ENCODE results near the gene ARL14EP. TPM values are rescaled to one million over a fixed set of nuclear protein-coding genes. Genes with fewer than 3 reads are reported as not detected.
A peak's percentile ranks its signal among the peaks of the same experiment; 100 is the strongest.

Gene ARL14EP
- total and polyA plus RNA-seq, 2 donors (not counting 1 experiment from before 2014, with no cell fraction given), result 32.2 to 35.5 TPM

- no peaks in the 10 kb centered on the region for H3K9me3 ChIP-seq (ENCODE audit: control insufficient read depth, insufficient read depth, low read depth, low read length)
- no peak for TF ChIP-seq CTCF (conservative IDR thresholded peaks at IDR 0.05 in 1 of 2, IDR thresholded peaks at IDR 0.05 in 1 of 2; ENCODE audit: low read depth in 1 of 2, low read length in 2 of 2)
- no peak for TF ChIP-seq EZH2 (IDR thresholded peaks at IDR 0.05; ENCODE audit: low read length, missing control alignments)
- H3K27ac ChIP-seq (ENCODE audit: insufficient read depth, low read length), result no peak overlapping the region
- H3K4me3 ChIP-seq (replicated peaks in 1 of 4; ENCODE audit: control extremely low read depth in 1 of 4, insufficient read depth in 1 of 4, low read depth in 3 of 4, low read length in 4 of 4), result no peak overlapping the region
- H3K9ac ChIP-seq (ENCODE audit: insufficient read depth, low read length), result no peak overlapping the region
- H3K79me2 ChIP-seq (ENCODE audit: control insufficient read depth, insufficient read depth, low read length), result no peaks in the 10 kb centered on the region
- H2AFZ ChIP-seq (ENCODE audit: low read length), result no peak overlapping the region
- DNase-seq (ENCODE audit: low read depth in 2 of 2), result no peak
- H3K4me2 ChIP-seq (ENCODE audit: extremely low read depth, insufficient read depth, low read length), result no peak overlapping the region
- H3K4me1 ChIP-seq (ENCODE audit: control insufficient read depth, extremely low read depth, insufficient read depth, low read length), result no peaks in the 10 kb centered on the region
- no peaks in the 10 kb centered on the region for H3K36me3 ChIP-seq (ENCODE audit: control insufficient read depth, insufficient read depth, low read length)
- H3K27me3 ChIP-seq (ENCODE audit: control insufficient read depth, insufficient read depth, low read length), result no peaks in the 10 kb centered on the region
- no peaks in the 10 kb centered on the region for H4K20me1 ChIP-seq (ENCODE audit: control insufficient read depth, extremely low read depth, insufficient read depth, low read length)
Measured at GRCh38 chr11:30345644-30346043, 22.7 kb downstream of the ARL14EP start.

- Histone ChIP-seq H3K9me3 (ENCODE audit: control insufficient read depth, insufficient read depth, low read depth, low read length) (no peaks in the 10 kb centered on the region), H3K27ac (ENCODE audit: insufficient read depth, low read length) (no peak overlapping the region)
- TF ChIP-seq EZH2 (IDR thresholded peaks at IDR 0.05; ENCODE audit: low read length, missing control alignments), result no peak
- TF ChIP-seq CTCF (conservative IDR thresholded peaks at IDR 0.05 in 1 of 2, IDR thresholded peaks at IDR 0.05 in 1 of 2; ENCODE audit: low read depth in 1 of 2, low read length in 2 of 2), result peak; percentile 46 to 55
Measured at GRCh38 chr11:30346068-30346688, 23.3 kb downstream of the ARL14EP start.

GRCh38 chr11:30348035-30348434 lies 25.1 kb downstream of the ARL14EP start:
- H4K20me1 ChIP-seq (ENCODE audit: control insufficient read depth, extremely low read depth, insufficient read depth, low read length), result no peaks in the 10 kb centered on the region
- H3K27me3 ChIP-seq (ENCODE audit: control insufficient read depth, insufficient read depth, low read length), result no peaks in the 10 kb centered on the region
- no peaks in the 10 kb centered on the region for H3K9me3 ChIP-seq (ENCODE audit: control insufficient read depth, insufficient read depth, low read depth, low read length)
- H3K4me3 ChIP-seq (replicated peaks in 1 of 4; ENCODE audit: control extremely low read depth in 1 of 4, insufficient read depth in 1 of 4, low read depth in 3 of 4, low read length in 4 of 4), result no peak overlapping the region
- no peak for DNase-seq (ENCODE audit: low read depth in 2 of 2)
- no peak overlapping the region for H3K9ac ChIP-seq (ENCODE audit: insufficient read depth, low read length)
- H3K36me3 ChIP-seq (ENCODE audit: control insufficient read depth, insufficient read depth, low read length), result no peaks in the 10 kb centered on the region
- no peaks in the 10 kb centered on the region for H3K4me1 ChIP-seq (ENCODE audit: control insufficient read depth, extremely low read depth, insufficient read depth, low read length)
- H2AFZ ChIP-seq (ENCODE audit: low read length), result no peak overlapping the region
- H3K27ac ChIP-seq (ENCODE audit: insufficient read depth, low read length), result no peak overlapping the region
- H3K4me2 ChIP-seq (ENCODE audit: extremely low read depth, insufficient read depth, low read length), result no peak overlapping the region
- H3K79me2 ChIP-seq (ENCODE audit: control insufficient read depth, insufficient read depth, low read length), result no peaks in the 10 kb centered on the region
- no peak for TF ChIP-seq CTCF (conservative IDR thresholded peaks at IDR 0.05 in 1 of 2, IDR thresholded peaks at IDR 0.05 in 1 of 2; ENCODE audit: low read depth in 1 of 2, low read length in 2 of 2)
- TF ChIP-seq EZH2 (IDR thresholded peaks at IDR 0.05; ENCODE audit: low read length, missing control alignments), result no peak

More at GRCh38 chr11:30346068-30346688, 23.3 kb downstream of the ARL14EP start:
- peak; percentile 15 to 74 for DNase-seq (ENCODE audit: low read depth in 2 of 2)
- H3K4me2 ChIP-seq (ENCODE audit: extremely low read depth, insufficient read depth, low read length), result no peak overlapping the region
- no peak overlapping the region for H2AFZ ChIP-seq (ENCODE audit: low read length)
- no peaks in the 10 kb centered on the region for H4K20me1 ChIP-seq (ENCODE audit: control insufficient read depth, extremely low read depth, insufficient read depth, low read length)
- no peaks in the 10 kb centered on the region for H3K4me1 ChIP-seq (ENCODE audit: control insufficient read depth, extremely low read depth, insufficient read depth, low read length)
- H3K27me3 ChIP-seq (ENCODE audit: control insufficient read depth, insufficient read depth, low read length), result no peaks in the 10 kb centered on the region
- no peak overlapping the region for H3K4me3 ChIP-seq (replicated peaks in 1 of 4; ENCODE audit: control extremely low read depth in 1 of 4, insufficient read depth in 1 of 4, low read depth in 3 of 4, low read length in 4 of 4)
- H3K79me2 ChIP-seq (ENCODE audit: control insufficient read depth, insufficient read depth, low read length), result no peaks in the 10 kb centered on the region
- H3K36me3 ChIP-seq (ENCODE audit: control insufficient read depth, insufficient read depth, low read length), result no peaks in the 10 kb centered on the region
- no peak overlapping the region for H3K9ac ChIP-seq (ENCODE audit: insufficient read depth, low read length)
